IPS-18a (cell line): ENCODE data around the gene NEUROD2.

Experiments
- H3K27ac ChIP-seq: one replicate; pipeline ENCODE4 v1.5.1; 2013; ENCODE audit warnings: low read length
- H3K27me3 ChIP-seq: one replicate; pipeline ENCODE4 v1.6.1; 2013; ENCODE audit warnings: mild to moderate bottlenecking, low read length; ENCODE audit not compliant: control insufficient read depth, insufficient read depth
- H3K36me3 ChIP-seq: one replicate; pipeline ENCODE4 v1.6.1; 2013; ENCODE audit warnings: low read depth, low read length; ENCODE audit not compliant: control insufficient read depth
- H3K4me1 ChIP-seq: one replicate; pipeline ENCODE4 v1.6.1; 2013; ENCODE audit warnings: low read depth, low read length; ENCODE audit not compliant: control insufficient read depth
- H3K4me3 ChIP-seq: one replicate; pipeline ENCODE4 v1.5.1; 2013; ENCODE audit warnings: low read length
- H3K9ac ChIP-seq: one replicate; pipeline ENCODE4 v1.6.1; 2013; ENCODE audit warnings: mild to moderate bottlenecking, low read length, moderate library complexity
- H3K9me3 ChIP-seq: one replicate; pipeline ENCODE4 v1.6.1; 2013; ENCODE audit warnings: low read depth, low read length; ENCODE audit not compliant: control insufficient read depth

Gene NEUROD2

DNA sequence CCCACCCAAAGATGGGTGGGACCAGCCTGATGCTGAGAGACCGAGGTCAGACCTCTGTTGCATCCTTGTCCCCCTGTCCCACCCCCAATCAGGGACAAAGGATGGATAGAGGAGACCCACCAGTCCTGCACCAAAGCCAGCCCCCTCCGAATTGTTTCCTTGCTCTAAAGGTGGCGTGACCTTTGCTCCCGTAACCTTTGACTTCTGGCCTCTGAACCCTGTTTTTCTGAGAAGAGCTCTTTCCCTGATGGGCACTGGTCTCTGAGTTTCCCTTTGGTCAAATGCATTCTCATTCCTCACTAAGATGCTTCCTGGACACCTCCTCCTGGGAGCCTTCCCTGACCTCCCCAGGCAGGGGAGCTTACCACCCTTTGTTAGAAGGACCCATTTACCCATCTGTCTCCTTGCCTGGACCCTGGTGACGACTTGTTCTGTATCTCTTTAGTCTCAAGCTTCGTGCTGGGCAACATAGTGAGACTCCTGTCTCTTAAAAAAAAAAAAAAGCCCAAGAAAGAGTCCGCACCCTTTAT lies 5.3 kb upstream of the NEUROD2 start:
- no peaks in the 10 kb centered on the region for H3K9me3 ChIP-seq
- no peak overlapping the region for H3K9ac ChIP-seq
- H3K27me3 ChIP-seq = peaks cover 92% of the 10 kb centered on the region
- H3K27ac ChIP-seq = no peak overlapping the region
- H3K4me1 ChIP-seq = no peaks in the 10 kb centered on the region
- no peak overlapping the region for H3K4me3 ChIP-seq
- no peaks in the 10 kb centered on the region for H3K36me3 ChIP-seq

GRCh38 chr17:39612291-39612894 lies 4.7 kb upstream of the NEUROD2 start:
- H3K27me3 ChIP-seq = peaks cover 94% of the 10 kb centered on the region
- H3K4me1 ChIP-seq = no peaks in the 10 kb centered on the region

DNA sequence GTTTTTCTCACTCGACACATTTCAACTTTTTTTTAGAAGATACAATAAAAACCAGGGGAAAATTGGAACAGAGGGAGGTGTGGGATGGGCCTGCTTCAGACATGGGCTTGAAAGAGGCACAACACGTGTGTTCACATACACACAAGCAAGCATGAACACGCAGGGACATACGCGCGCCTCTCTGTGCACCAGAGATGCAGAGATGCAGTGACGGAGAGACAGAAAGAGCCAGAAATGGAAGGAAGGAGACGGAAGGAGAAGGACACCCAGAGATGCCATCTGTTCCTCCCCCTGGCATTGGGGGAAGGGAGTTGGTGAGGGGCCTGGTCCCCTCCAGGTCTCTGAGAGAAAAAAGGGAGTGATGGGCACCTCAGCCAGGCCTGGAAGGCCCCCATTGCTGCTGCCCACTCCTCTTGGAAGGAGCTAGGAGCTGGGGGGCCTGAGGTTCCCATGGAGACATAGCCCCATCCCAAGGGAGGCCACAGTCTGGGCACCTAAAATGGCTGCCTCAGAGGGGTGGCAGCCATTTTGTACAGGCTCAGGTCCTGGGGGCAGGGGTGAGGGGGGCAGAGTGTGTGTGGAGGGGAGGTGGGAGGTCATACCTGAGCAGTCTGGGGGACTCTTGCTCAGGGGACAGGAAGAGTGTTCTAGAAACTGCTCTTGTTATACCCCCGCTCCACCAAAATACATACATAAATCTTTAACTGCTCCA lies 3.8 kb upstream of the NEUROD2 start:
- no peaks in the 10 kb centered on the region for H3K9me3 ChIP-seq
- no peak overlapping the region for H3K9ac ChIP-seq
- no peak overlapping the region for H3K27ac ChIP-seq
- peaks cover 94% of the 10 kb centered on the region for H3K27me3 ChIP-seq
- H3K4me3 ChIP-seq = no peak overlapping the region
- no peaks in the 10 kb centered on the region for H3K4me1 ChIP-seq
- no peaks in the 10 kb centered on the region for H3K36me3 ChIP-seq

More at GRCh38 chr17:39612291-39612894, 4.7 kb upstream of the NEUROD2 start:
- Histone ChIP-seq H3K9me3 (no peaks in the 10 kb centered on the region), H3K27ac (no peak overlapping the region), H3K4me3 (no peak overlapping the region), H3K9ac (no peak overlapping the region), H3K36me3 (no peaks in the 10 kb centered on the region)

- no peaks in the 10 kb centered on the region for H3K36me3 ChIP-seq
- peaks cover 95% of the 10 kb centered on the region for H3K27me3 ChIP-seq
- H3K4me3 ChIP-seq = no peak overlapping the region
- no peak overlapping the region for H3K9ac ChIP-seq
- H3K4me1 ChIP-seq = peaks cover 5% of the 10 kb centered on the region
- H3K27ac ChIP-seq = no peak overlapping the region
- H3K9me3 ChIP-seq = no peaks in the 10 kb centered on the region
These were observed 1.8 kb upstream of the NEUROD2 start for GRCh38 chr17:39609416-39610025.

DNA sequence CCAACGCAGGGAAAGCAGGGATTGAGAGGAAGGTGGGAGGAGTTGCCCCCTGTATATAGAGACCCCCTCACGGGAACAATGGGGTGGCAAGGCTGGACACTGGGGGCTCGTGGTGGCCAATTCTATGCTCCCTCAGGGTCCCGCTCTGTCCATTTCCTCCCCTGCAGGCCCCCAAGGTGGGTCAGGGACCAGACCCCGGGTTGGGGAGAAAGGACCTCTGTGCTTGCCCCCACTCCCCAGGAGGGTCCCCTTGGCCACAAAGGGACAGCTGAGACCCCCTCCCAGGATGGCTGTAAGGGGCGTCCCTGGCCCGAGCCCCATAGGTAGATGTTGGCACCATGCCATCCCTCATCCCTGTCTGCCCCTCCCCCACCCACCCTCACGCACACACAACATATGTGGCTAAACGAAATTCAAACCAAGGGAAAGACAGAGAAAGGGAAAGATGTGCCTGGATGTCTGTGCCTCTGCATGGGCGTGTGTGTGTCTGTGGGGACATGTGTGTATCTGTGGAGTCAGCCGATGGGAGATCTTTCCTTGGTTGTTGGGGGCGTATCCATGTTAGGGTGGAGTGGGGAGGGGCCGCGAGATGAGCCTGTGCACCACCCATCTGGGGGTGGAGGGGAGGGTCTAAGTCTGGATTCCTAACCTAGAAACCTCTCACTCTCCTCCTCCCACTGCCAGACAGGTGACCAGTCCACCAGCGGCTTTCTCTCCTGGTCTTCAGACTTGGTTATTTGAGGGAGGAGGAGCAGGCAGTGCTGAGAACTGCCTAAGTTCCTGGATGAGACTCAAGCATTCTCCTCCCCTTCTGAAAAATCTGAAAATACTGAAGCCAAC lies 642 bp upstream of the NEUROD2 start:
- peaks cover 95% of the 10 kb centered on the region for H3K27me3 ChIP-seq
- H3K9ac ChIP-seq = no peak overlapping the region
- H3K4me3 ChIP-seq = no peak overlapping the region
- H3K9me3 ChIP-seq = no peaks in the 10 kb centered on the region
- H3K36me3 ChIP-seq = no peaks in the 10 kb centered on the region
- H3K27ac ChIP-seq = no peak overlapping the region
- H3K4me1 ChIP-seq = peaks cover 9% of the 10 kb centered on the region

DNA sequence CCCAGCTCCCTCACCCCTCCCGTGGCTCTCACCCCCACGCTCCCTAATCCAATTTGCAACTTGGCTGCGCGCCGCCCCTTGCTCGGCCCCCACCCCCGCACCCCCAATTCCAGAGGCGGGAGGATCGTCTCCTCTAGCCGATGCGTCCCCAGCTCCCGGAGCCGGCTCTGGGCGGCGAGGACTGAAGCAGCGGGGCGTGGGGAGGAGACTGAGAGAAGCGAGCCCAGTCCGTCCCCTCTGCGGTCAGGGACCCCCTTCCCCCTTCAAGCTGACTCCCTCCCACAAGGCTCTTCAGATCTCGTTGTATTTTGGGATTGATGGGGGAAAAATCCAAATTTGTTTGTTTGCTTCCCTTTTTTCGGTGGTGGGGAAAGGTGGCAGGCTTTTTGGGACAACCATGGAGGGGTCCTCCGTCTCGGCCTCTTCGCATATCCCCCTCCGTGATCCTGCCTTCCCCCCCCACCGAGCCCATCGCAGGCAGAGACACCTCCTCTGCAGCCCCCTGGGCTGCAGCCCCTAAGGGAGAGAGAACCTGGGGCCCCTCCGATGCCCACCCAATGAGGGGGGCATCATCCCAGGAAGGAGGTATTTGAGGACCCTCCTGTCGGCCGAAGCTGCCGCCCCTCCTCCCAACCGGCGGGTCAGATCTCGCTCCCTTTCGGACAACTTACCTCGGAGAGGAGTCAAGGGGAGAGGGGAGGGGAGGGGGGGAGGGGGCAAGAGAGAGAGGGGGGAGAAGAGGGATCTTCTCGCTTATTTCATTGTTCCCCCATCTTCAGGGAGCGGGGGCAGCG lies 466 bp downstream of the NEUROD2 start:
- Histone ChIP-seq H3K4me3 (peak overlapping the region; percentile 47), H3K9ac (no peak overlapping the region), H3K36me3 (no peaks in the 10 kb centered on the region), H3K27me3 (peaks cover 99% of the 10 kb centered on the region), H3K9me3 (no peaks in the 10 kb centered on the region), H3K27ac (no peak overlapping the region), H3K4me1 (peaks cover 9% of the 10 kb centered on the region)

DNA sequence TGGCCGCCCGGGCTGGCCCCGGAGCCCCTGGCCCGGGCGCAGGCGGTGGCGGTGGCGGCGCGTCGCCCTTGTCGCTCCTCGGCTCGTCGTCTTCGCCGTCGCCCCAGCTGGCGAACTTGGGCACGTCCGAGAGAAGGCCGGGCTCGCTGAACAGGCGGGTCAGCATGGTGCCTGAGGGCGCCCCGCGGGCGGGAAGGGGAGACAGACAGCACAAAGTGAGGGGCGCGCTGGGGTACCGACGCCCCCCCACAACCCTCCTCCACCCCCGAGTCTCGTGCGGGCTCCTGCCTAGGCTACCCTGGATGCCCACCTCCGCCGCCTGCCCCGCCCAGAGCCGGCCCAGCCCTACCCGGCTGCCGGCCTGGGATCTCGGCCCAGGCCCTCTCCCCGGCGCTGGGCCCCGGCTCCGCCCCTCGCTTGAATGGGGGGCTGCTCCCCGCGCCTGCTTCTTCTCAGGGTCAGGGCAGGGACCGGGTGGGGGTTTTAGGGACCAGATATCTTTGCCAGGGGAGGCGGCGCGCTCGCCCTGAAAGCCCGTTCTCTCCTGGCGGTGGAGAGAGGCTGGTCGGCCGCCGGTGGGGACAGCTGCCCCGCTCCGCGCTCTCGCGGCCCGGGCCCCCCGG lies 1.2 kb downstream of the NEUROD2 start:
- Histone ChIP-seq H3K9me3 (no peaks in the 10 kb centered on the region), H3K27ac (no peak overlapping the region), H3K4me1 (peaks cover 10% of the 10 kb centered on the region), H3K36me3 (no peaks in the 10 kb centered on the region), H3K4me3 (peak overlapping the region; percentile 47), H3K27me3 (peaks cover 100% of the 10 kb centered on the region), H3K9ac (no peak overlapping the region)

DNA sequence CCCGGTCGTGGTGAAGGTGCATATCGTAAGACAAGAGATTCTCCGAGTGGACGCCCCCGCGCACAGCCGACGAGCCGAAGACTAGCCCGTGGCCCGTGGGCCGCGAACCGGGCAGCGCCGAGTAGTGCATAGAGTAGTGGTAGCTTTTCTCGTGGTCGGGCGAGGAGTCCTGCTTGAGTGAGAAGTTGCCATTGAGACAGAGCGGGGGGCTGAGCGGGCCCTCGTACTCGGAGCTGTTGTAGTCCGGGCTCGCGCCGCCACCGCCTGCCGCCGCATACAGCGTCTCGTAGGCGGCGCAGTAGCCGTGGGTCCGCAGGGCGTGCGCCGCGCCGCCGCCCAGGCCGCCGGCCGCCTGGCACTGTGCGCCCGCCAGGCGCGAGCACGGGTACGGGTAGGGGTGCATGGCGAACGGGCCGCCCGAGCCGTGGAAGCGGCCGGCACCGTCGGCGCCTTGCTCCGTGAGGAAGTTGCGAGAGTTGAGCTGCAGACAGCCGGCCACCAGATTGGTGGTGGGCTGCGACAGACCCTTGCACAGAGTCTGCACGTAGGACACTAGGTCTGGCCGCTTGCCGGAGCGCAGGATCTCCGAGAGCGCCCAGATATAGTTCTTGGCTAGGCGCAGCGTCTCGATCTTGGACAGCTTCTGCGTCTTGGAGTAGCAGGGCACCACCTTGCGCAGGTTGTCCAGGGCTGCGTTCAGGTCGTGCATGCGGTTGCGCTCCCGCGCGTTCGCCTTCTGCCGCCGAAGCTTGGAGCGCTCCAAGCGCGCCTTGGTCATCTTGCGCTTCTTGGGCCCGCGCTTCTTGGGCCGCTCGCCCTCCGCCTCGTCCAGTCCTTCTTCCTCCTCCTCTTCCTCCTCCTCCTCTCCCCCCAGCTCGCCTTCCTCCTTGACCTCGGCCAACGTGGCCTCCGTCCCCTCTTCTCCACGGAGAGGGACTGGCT lies 2.0 kb downstream of the NEUROD2 start:
- Histone ChIP-seq H3K4me1 (peaks cover 13% of the 10 kb centered on the region), H3K4me3 (peak overlapping the region; percentile 47), H3K36me3 (no peaks in the 10 kb centered on the region), H3K27ac (no peak overlapping the region), H3K27me3 (peaks cover 100% of the 10 kb centered on the region), H3K9me3 (no peaks in the 10 kb centered on the region), H3K9ac (no peak overlapping the region)

DNA sequence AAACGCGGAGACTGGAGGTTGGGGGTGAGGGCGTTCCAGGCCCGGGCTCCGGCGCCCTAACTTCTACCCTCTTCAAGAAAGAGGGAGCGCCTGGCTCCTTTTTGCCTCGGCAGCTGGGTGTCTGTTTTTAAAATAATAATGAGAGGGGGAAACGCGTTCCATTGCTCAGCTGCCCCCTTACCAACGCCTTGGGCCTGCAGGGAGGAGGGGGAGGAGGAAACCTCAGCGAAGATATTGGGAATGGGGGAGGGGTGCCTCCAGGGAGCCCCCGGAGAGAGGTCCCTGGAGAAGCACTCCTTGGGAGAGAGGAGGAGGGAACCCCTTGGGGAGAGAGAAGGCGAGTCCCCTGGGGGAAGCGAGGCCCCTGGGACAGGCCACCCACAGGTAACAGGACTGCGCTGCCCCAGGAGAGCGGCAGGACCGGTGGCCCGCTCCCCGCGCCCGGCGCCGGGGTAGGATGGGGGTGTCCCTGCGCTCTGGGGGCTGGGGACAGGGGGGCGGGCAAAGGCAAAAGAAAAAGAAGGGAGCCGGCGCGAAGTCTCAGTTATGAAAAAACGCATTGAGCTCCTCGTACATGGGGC lies 2.7 kb downstream of the NEUROD2 start:
- H3K27ac ChIP-seq = no peak overlapping the region
- H3K9ac ChIP-seq = no peak overlapping the region
- peak overlapping the region; percentile 14 for H3K4me3 ChIP-seq
- H3K4me1 ChIP-seq = peaks cover 16% of the 10 kb centered on the region
- H3K36me3 ChIP-seq = no peaks in the 10 kb centered on the region
- H3K27me3 ChIP-seq = peaks cover 100% of the 10 kb centered on the region
- no peaks in the 10 kb centered on the region for H3K9me3 ChIP-seq
